Karpas-422 (cell line): Measurements from ENCODE around the gene TMEM187. TPM values are rescaled to one million over a fixed set of nuclear protein-coding genes. Genes with fewer than 3 reads are reported as not detected.

Experiments
- DNase-seq: peaks from one replicate; pipeline ENCODE4 v3.0.0-alpha.2; 2015
- H2AFZ ChIP-seq: fragments of 200-600 bp; sonication (generic); 2 replicates; pipeline ENCODE4 v1.6.1; 2014; ENCODE audit warnings: antibody characterized with exemption, low read length, mixed read lengths
- H3K27ac ChIP-seq: fragments of 200-600 bp; sonication (generic); 2 replicates; pipeline ENCODE4 v1.5.1; 2014; ENCODE audit warnings: mild to moderate bottlenecking, low read length, moderate library complexity
- H3K27me3 ChIP-seq: fragments of 200-600 bp; sonication (generic); 2 replicates; pipeline ENCODE4 v1.6.1; 2014; ENCODE audit warnings: low read length, mixed read lengths
- H3K36me3 ChIP-seq: fragments of 200-600 bp; sonication (generic); 2 replicates; pipeline ENCODE4 v1.6.1; 2014; ENCODE audit warnings: low read length, mixed read lengths; ENCODE audit not compliant: insufficient read depth
- H3K4me1 ChIP-seq: fragments of 200-600 bp; sonication (generic); 2 replicates; pipeline ENCODE4 v1.6.1; 2014; ENCODE audit warnings: mild to moderate bottlenecking, low read length, mixed read lengths
- H3K4me2 ChIP-seq: fragments of 200-600 bp; sonication (generic); 2 replicates; pipeline ENCODE4 v1.6.1; 2014; ENCODE audit warnings: low read length, low read depth, mild to moderate bottlenecking; ENCODE audit not compliant: poor library complexity, severe bottlenecking
- H3K4me3 ChIP-seq: fragments of 200-600 bp; sonication (generic); 2 replicates; pipeline ENCODE4 v1.5.1; 2014; ENCODE audit warnings: mild to moderate bottlenecking, antibody characterized with exemption, low read length, mixed read lengths
- H3K79me2 ChIP-seq: fragments of 200-600 bp; sonication (generic); 2 replicates; pipeline ENCODE4 v1.6.1; 2014; ENCODE audit warnings: mild to moderate bottlenecking, low read length, mixed read lengths
- H3K9ac ChIP-seq: fragments of 200-600 bp; sonication (generic); 2 replicates; pipeline ENCODE4 v1.6.0; 2014; ENCODE audit warnings: low read length
- H3K9me2 ChIP-seq: fragments of 200-600 bp; sonication (generic), shearing (Covaris generic); replicated peaks from 2 replicates; pipeline ENCODE4 v1.6.0; 2014; ENCODE audit warnings: mild to moderate bottlenecking, low read length, moderate library complexity; ENCODE audit not compliant: insufficient read depth
- H3K9me3 ChIP-seq: fragments of 300-700, 200-600 bp; sonication (generic); 2 replicates; pipeline ENCODE4 v1.6.1; 2014; ENCODE audit warnings: low read length, mixed read lengths
- H4K20me1 ChIP-seq: fragments of 200-600 bp; sonication (generic); 2 replicates; pipeline ENCODE4 v1.6.1; 2014; ENCODE audit warnings: mild to moderate bottlenecking, antibody characterized with exemption, low read length, low read depth; ENCODE audit not compliant: insufficient read depth
- total RNA-seq: library from RNA; depleted of rRNA; stranded (reverse); fragments of >200 nt; shearing (Covaris generic); gene quantifications from 2 replicates; pipeline ENCODE4 v1.2.3, GENCODE V29; 2014; ENCODE audit warnings: low replicate concordance

TMEM187 gene
- total RNA-seq, 1 experiment from 2014 or later: 1.5 TPM

DNA sequence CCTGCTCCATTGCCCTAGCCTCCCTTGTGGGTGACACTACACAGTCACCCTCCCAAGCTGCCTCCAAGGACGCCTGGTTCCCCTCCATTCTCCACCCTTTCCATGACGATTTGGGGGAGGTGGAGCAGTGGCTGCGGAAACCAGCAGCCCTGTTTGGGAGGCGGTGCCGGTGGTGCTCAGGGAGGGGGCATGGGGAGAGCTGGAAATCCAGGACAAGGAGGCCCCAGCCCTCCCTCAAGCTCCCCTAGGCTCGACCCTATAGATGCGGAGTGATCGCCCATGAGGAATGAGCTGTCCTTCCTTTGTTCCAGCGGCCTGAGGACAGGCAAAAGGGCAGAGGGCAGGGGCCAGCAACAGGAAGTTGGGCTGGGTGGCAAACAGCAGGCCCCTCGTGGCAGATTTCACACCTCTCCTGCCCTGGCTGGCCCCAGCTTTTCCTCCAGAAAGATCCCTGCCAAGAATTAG, 24.5 kb upstream of the TMEM187 start:
- Histone ChIP-seq H3K36me3 (peaks cover 8% of the 10 kb centered on the region), H3K79me2 (no peaks in the 10 kb centered on the region), H3K4me2 (no peak overlapping the region), H3K9ac (no peak overlapping the region), H3K27ac (no peak overlapping the region), H3K9me2 (no peaks in the 10 kb centered on the region), H3K4me3 (no peak overlapping the region), H4K20me1 (0 out of 2 replicates have a peak, but pooled peaks cover 4% of the 10 kb centered on the region), H2AFZ (no peak overlapping the region), H3K27me3 (no peaks in the 10 kb centered on the region), H3K9me3 (no peaks in the 10 kb centered on the region), H3K4me1 (no peaks in the 10 kb centered on the region)
- no peak for DNase-seq

DNA sequence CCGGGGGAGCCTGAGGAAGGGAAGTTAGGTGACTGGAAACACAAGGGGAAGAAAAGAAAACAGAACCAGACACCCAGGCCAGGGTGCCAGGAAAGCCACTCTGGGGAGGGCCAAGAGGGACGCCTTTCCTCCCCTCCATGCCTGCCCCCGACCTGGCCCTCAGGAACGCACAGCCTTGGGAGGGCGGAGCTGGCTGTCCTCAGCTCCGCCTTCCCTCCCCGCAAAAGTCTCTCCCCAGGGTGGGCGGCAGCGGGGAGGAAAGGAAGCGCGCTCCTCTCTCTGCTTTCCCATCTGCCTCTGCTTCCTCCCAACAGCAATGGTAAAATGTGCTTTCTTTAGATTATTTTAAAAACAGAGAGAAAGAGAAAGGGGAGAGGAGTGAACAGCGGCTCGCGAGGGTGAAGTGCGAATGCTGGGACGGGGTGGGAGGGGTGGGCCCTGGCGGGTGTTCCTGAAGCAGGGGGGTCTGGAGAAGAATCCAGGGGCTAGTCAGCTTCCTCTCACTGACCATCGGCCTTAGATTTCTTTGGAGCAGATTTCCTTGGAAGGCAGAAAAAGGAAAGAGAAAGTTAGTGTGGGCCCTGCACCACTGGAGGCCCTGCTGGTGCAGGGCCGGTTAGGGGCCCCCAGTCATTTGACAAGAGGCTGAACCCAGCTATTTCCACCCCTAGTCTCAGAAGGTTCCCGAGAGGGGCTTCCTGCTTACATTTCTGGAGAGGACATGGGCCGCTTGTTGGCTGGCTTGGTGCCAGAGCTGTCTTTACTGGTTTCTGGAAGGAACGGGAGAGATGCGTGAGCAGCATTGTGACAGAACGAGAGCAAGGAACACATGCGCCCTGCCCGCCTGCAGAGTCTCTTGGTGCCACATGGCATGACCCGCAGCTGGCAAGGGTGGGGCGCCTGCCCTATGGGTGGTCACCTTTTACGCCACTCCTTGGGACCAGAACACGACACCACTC, 23.4 kb upstream of the TMEM187 start:
- no peak overlapping the region for H3K4me2 ChIP-seq
- no peaks in the 10 kb centered on the region for H3K79me2 ChIP-seq
- H4K20me1 ChIP-seq: 0 out of 2 replicates have a peak, but pooled peaks cover 4% of the 10 kb centered on the region
- H3K27me3 ChIP-seq: no peaks in the 10 kb centered on the region
- H3K9me3 ChIP-seq: no peaks in the 10 kb centered on the region
- no peak overlapping the region for H2AFZ ChIP-seq
- H3K4me1 ChIP-seq: no peaks in the 10 kb centered on the region
- no peak overlapping the region for H3K27ac ChIP-seq
- no peak for DNase-seq
- H3K9me2 ChIP-seq: no peaks in the 10 kb centered on the region
- peaks cover 11% of the 10 kb centered on the region for H3K36me3 ChIP-seq
- no peak overlapping the region for H3K4me3 ChIP-seq
- no peak overlapping the region for H3K9ac ChIP-seq

DNA sequence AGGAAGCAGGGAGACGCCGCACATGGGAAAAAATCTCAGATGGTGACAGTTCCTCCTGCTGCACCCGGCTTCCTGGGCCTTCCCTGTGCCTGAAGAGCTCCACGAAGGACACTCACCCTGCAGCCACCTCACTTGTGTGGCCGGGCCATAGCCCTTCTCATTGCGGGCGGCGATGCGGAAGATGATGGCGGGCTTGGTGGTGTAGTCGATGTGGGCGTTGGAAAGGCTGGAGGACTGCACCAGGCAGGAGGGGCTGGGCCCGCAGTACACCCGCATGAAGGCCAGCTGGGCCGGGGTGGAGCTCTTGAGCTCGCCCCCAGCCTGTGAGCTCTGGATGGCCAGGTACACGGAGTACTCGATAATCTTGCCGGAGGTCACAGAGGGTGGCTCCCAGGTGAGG, 22.4 kb upstream of the TMEM187 start:
- no peak for DNase-seq
- H4K20me1 ChIP-seq: 0 out of 2 replicates have a peak, but pooled peaks cover 4% of the 10 kb centered on the region
- H3K9ac ChIP-seq: no peak overlapping the region
- H3K27ac ChIP-seq: no peak overlapping the region
- no peaks in the 10 kb centered on the region for H3K9me2 ChIP-seq
- peaks cover 11% of the 10 kb centered on the region for H3K36me3 ChIP-seq
- H3K4me1 ChIP-seq: no peaks in the 10 kb centered on the region
- H3K4me2 ChIP-seq: no peak overlapping the region
- no peak overlapping the region for H2AFZ ChIP-seq
- H3K27me3 ChIP-seq: no peaks in the 10 kb centered on the region
- no peaks in the 10 kb centered on the region for H3K79me2 ChIP-seq
- H3K4me3 ChIP-seq: no peak overlapping the region
- H3K9me3 ChIP-seq: no peaks in the 10 kb centered on the region

GRCh38 chrX:153951683-153952372, 20.7 kb upstream of the TMEM187 start:
- no peak overlapping the region for H3K27ac ChIP-seq
- no peak overlapping the region for H3K4me3 ChIP-seq
- H3K9me2 ChIP-seq: no peaks in the 10 kb centered on the region
- no peaks in the 10 kb centered on the region for H3K4me1 ChIP-seq
- no peak overlapping the region for H3K4me2 ChIP-seq
- peaks cover 11% of the 10 kb centered on the region for H3K36me3 ChIP-seq
- H4K20me1 ChIP-seq: 0 out of 2 replicates have a peak, but pooled peaks cover 4% of the 10 kb centered on the region
- H3K9me3 ChIP-seq: no peaks in the 10 kb centered on the region
- no peak overlapping the region for H2AFZ ChIP-seq
- DNase-seq: no peak
- no peak overlapping the region for H3K9ac ChIP-seq
- no peaks in the 10 kb centered on the region for H3K27me3 ChIP-seq
- H3K79me2 ChIP-seq: no peaks in the 10 kb centered on the region

DNA sequence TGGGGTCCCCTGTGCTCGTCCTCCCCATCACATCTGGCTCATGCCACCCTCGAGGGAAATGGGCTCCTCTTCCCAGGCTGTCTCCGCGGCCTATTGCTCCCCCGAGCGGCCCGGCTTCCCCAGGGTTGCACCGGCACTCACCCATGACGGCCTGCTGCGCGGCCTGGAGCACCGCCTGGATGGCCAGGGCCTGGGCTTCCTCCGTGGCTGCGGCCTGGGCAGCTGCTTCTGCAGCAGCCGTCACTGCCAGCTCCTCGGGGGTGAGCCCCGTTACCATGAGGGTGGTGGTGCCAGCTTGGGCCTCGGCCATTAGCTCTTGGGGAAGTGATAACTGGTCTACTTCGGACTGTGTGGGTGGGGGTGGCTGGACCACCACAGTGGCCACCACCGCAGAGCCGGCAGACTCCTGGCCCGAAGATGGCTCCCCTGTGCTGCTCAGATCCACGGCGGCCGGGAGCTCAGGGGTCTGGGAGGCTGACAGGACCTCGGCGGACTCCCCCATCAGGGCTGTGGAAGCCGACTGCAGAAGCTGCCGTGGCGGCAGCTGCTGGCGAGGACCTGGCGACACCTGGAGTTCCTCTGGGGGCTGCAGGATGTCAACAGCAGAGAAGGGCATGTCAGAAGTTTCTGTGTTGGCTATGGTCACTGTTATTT, 20.1 kb upstream of the TMEM187 start:
- Histone ChIP-seq H3K4me1 (no peaks in the 10 kb centered on the region), H3K9me2 (no peaks in the 10 kb centered on the region), H3K27me3 (no peaks in the 10 kb centered on the region), H3K9ac (no peak overlapping the region), H2AFZ (no peak overlapping the region), H3K9me3 (no peaks in the 10 kb centered on the region), H3K27ac (no peak overlapping the region), H4K20me1 (0 out of 2 replicates have a peak, but pooled peaks cover 4% of the 10 kb centered on the region), H3K36me3 (peaks cover 11% of the 10 kb centered on the region), H3K4me3 (no peak overlapping the region), H3K79me2 (no peaks in the 10 kb centered on the region), H3K4me2 (no peak overlapping the region)
- no peak for DNase-seq

DNA sequence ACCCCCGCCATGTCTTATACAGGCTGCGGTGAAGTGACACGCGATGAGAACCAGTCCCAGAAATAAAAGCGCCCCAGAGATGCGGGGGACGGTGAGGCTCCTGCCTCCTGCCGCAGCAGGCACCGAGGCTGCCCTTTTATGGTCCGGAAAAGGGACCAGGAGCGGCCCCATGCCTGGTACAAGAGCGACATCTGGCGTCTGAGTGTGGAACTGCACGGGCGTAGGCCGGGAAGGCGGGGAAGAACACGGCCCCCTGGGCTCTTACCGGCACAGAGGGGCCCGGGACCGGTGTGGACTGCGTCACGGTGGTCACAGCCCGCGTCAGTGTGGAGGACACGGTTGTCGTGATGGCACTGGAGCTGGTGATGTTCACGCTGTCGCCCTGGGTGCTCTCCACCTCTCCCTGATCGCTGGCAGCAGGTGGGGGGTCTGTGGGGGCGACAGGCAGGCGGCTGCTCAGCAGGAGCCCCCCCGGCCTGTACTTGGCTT, 19.2 kb upstream of the TMEM187 start:
- no peak overlapping the region for H3K27ac ChIP-seq
- peak; percentile 93 for DNase-seq
- H4K20me1 ChIP-seq: 0 out of 2 replicates have a peak, but pooled peaks cover 4% of the 10 kb centered on the region
- no peak overlapping the region for H3K4me3 ChIP-seq
- H3K4me2 ChIP-seq: no peak overlapping the region
- no peaks in the 10 kb centered on the region for H3K79me2 ChIP-seq
- no peaks in the 10 kb centered on the region for H3K9me2 ChIP-seq
- no peaks in the 10 kb centered on the region for H3K4me1 ChIP-seq
- no peak overlapping the region for H2AFZ ChIP-seq
- H3K27me3 ChIP-seq: no peaks in the 10 kb centered on the region
- H3K36me3 ChIP-seq: peaks cover 11% of the 10 kb centered on the region
- no peak overlapping the region for H3K9ac ChIP-seq
- H3K9me3 ChIP-seq: no peaks in the 10 kb centered on the region

DNA sequence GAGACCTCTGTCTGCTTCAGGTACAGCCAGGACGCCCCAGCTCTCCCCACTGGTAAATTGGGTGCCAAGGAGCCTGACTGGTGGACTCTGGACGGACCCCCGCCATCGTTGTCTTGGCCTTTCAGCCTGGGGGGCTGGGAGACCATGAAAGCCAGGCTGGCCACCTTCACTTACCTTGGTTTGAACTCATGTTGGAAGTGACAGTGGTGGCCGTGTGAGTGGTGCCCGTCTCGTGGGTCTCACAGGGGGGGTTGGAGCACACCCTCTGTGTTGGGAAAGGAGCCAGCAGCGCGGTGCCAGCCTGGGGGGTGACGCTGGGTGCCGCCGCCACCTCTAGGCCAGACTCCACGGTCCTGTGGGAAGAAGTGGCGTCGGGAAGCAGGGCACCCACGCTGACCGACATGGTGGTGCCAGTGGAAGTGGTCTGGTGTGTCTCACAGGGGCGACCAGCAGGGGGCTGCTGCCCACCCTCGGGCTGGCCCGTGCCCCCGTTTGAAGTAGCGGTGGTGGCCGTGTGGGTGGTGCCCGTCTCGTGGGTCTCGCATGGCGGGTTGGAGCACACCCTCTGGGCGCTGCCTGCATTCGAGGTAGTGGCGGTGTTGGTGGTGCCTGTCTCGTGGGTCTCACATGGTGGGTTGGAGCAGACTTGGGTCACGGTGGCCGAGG, 18.5 kb upstream of the TMEM187 start:
- no peak for DNase-seq
- H3K36me3 ChIP-seq: peaks cover 11% of the 10 kb centered on the region
- 0 out of 2 replicates have a peak, but pooled peaks cover 4% of the 10 kb centered on the region for H4K20me1 ChIP-seq
- no peaks in the 10 kb centered on the region for H3K9me3 ChIP-seq
- H3K79me2 ChIP-seq: no peaks in the 10 kb centered on the region
- no peak overlapping the region for H3K27ac ChIP-seq
- H2AFZ ChIP-seq: no peak overlapping the region
- H3K4me1 ChIP-seq: no peaks in the 10 kb centered on the region
- H3K4me3 ChIP-seq: no peak overlapping the region
- H3K9ac ChIP-seq: no peak overlapping the region
- H3K9me2 ChIP-seq: no peaks in the 10 kb centered on the region
- H3K4me2 ChIP-seq: no peak overlapping the region
- no peaks in the 10 kb centered on the region for H3K27me3 ChIP-seq
